NB4 (cell line): ENCODE measurements around the gene TMEM185B.

Experiments used
- MYC ChIP-seq: IDR thresholded peaks from 2 replicates; pipeline ENCODE4 v1.6.1; 2011; ENCODE audit warnings: low read depth, low read length
- TF ChIP-seq, protein P1 (sequence below): IDR thresholded peaks from one replicate; pipeline ENCODE4 v1.5.1; 2012; ENCODE audit warnings: low read depth, low read length

GRCh38 chr2:120255071-120255470, 31.9 kb upstream of the TMEM185B start:
- TF ChIP-seq MYC, result no peak
- TF ChIP-seq, protein P1, sequence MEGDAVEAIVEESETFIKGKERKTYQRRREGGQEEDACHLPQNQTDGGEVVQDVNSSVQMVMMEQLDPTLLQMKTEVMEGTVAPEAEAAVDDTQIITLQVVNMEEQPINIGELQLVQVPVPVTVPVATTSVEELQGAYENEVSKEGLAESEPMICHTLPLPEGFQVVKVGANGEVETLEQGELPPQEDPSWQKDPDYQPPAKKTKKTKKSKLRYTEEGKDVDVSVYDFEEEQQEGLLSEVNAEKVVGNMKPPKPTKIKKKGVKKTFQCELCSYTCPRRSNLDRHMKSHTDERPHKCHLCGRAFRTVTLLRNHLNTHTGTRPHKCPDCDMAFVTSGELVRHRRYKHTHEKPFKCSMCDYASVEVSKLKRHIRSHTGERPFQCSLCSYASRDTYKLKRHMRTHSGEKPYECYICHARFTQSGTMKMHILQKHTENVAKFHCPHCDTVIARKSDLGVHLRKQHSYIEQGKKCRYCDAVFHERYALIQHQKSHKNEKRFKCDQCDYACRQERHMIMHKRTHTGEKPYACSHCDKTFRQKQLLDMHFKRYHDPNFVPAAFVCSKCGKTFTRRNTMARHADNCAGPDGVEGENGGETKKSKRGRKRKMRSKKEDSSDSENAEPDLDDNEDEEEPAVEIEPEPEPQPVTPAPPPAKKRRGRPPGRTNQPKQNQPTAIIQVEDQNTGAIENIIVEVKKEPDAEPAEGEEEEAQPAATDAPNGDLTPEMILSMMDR, result no peak
